PC-3 (cell line): ENCODE measurements around the gene FAH.

Experiments
- EZH2 ChIP-seq: fragments of 300-600 bp; sonication (generic); IDR thresholded peaks from one replicate; pipeline ENCODE4 v1.6.1; 2017; ENCODE audit warnings: antibody characterized with exemption, mild to moderate bottlenecking, low read length; ENCODE audit not compliant: unreplicated experiment
- EZH2phosphoT487 ChIP-seq: fragments of 300-600 bp; sonication (generic); IDR thresholded peaks from 2 replicates; pipeline ENCODE4 v1.6.1; 2018; ENCODE audit warnings: mild to moderate bottlenecking, antibody characterized with exemption, low read length, borderline replicate concordance
- TF ChIP-seq, protein P1 (sequence below): fragments of 300-600 bp; sonication (generic); conservative IDR thresholded peaks from 2 replicates; pipeline ENCODE4 v1.5.1; 2017; ENCODE audit warnings: antibody characterized with exemption, low read depth, mild to moderate bottlenecking, low read length

DNA sequence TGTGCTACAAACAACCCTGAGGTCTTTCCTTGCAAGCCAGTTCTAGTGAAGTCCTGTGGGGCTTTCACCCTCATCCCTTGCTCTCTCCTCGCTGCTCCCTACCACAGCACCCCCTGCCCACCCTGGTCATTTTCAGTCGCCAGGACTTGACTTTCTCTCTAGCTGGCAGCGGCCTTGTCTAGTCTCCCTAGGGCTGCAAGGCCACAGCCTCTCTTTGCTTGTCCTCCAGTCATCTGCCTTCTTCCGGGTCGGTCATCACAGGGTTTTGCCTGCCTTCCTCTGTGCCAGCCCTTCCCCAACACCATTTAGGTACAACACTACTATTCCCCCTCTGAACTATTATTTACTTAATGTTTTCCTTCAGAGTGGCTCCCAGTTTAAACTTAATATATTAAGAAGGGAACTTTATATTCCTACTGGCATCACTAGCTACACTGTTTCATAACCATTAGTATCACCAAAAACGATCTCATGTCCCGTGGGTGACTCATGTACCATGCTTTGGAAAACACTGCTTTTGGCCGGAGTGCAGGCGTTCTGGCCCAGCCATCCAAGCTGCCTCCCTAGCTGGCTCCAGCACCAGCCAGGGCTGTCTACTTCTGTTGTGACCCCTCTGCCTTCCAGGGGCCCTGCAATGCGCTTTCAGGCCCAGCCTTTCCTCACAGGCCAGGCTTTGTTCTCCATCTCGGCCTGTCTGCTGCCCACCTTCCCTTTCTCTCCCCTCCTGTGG lies 21.4 kb downstream of the FAH start:
- TF ChIP-seq, protein P1, sequence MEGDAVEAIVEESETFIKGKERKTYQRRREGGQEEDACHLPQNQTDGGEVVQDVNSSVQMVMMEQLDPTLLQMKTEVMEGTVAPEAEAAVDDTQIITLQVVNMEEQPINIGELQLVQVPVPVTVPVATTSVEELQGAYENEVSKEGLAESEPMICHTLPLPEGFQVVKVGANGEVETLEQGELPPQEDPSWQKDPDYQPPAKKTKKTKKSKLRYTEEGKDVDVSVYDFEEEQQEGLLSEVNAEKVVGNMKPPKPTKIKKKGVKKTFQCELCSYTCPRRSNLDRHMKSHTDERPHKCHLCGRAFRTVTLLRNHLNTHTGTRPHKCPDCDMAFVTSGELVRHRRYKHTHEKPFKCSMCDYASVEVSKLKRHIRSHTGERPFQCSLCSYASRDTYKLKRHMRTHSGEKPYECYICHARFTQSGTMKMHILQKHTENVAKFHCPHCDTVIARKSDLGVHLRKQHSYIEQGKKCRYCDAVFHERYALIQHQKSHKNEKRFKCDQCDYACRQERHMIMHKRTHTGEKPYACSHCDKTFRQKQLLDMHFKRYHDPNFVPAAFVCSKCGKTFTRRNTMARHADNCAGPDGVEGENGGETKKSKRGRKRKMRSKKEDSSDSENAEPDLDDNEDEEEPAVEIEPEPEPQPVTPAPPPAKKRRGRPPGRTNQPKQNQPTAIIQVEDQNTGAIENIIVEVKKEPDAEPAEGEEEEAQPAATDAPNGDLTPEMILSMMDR: no peak
- TF ChIP-seq EZH2: no peak
- TF ChIP-seq EZH2phosphoT487: no peak
